Measurements from ENCODE around the gene TCEA2.

Gene TCEA2

GRCh38 chr20:64029293-64030117, 33.5 kb upstream of the TCEA2 start:
- H3K27me3 ChIP-seq = no peaks in the 10 kb centered on the region
- peaks cover 100% of the 10 kb centered on the region for H3K36me3 ChIP-seq

GRCh38 chr20:64030371-64031134, 32.4 kb upstream of the TCEA2 start:
- Histone ChIP-seq H3K4me1 (ENCODE audit: control insufficient read depth in 1 of 2, insufficient read depth in 1 of 2, low read depth in 1 of 2, low read length in 1 of 2) (no peaks in the 10 kb centered on the region), H3K9me3 (no peaks in the 10 kb centered on the region), H3K27me3 (no peaks in the 10 kb centered on the region), H3K4me3 (ENCODE audit: low read depth in 1 of 2, low read length in 1 of 2) (no peak overlapping the region), H3K36me3 (peaks cover 100% of the 10 kb centered on the region), H3K27ac (no peak overlapping the region)
- no peak for TF ChIP-seq CTCF (IDR thresholded peaks at IDR 0.05)

More at GRCh38 chr20:64029293-64030117, 33.5 kb upstream of the TCEA2 start:
- Histone ChIP-seq H3K4me1 (ENCODE audit: control insufficient read depth in 1 of 2, insufficient read depth in 1 of 2, low read depth in 1 of 2, low read length in 1 of 2) (no peaks in the 10 kb centered on the region), H3K4me3 (ENCODE audit: low read depth in 1 of 2, low read length in 1 of 2) (no peak overlapping the region), H3K27ac (no peak overlapping the region), H3K9me3 (no peaks in the 10 kb centered on the region)
- TF ChIP-seq CTCF (IDR thresholded peaks at IDR 0.05) = no peak

GRCh38 chr20:64031822-64032314, 31.1 kb upstream of the TCEA2 start:
- Histone ChIP-seq H3K27me3 (peaks cover 13% of the 10 kb centered on the region), H3K36me3 (peaks cover 89% of the 10 kb centered on the region), H3K27ac (no peak overlapping the region), H3K4me3 (ENCODE audit: low read depth in 1 of 2, low read length in 1 of 2) (no peak overlapping the region), H3K9me3 (no peaks in the 10 kb centered on the region), H3K4me1 (ENCODE audit: control insufficient read depth in 1 of 2, insufficient read depth in 1 of 2, low read depth in 1 of 2, low read length in 1 of 2) (no peaks in the 10 kb centered on the region)
- no peak for TF ChIP-seq CTCF (IDR thresholded peaks at IDR 0.05)

- no peak for TF ChIP-seq CTCF (IDR thresholded peaks at IDR 0.05)
- H3K4me3 ChIP-seq (ENCODE audit: low read depth in 1 of 2, low read length in 1 of 2) = no peak overlapping the region
- peaks cover 24% of the 10 kb centered on the region for H3K27me3 ChIP-seq
- peaks cover 78% of the 10 kb centered on the region for H3K36me3 ChIP-seq
- no peaks in the 10 kb centered on the region for H3K9me3 ChIP-seq
- H3K4me1 ChIP-seq (ENCODE audit: control insufficient read depth in 1 of 2, insufficient read depth in 1 of 2, low read depth in 1 of 2, low read length in 1 of 2) = peaks cover 0 to 7% of the 10 kb centered on the region in 2 experiments
- no peak overlapping the region for H3K27ac ChIP-seq
Observed at GRCh38 chr20:64032706-64033624, 30.0 kb upstream of the TCEA2 start.

- TF ChIP-seq CTCF (IDR thresholded peaks at IDR 0.05) = no peak
- no peak overlapping the region for H3K4me3 ChIP-seq (ENCODE audit: low read depth in 1 of 2, low read length in 1 of 2)
- no peaks in the 10 kb centered on the region for H3K9me3 ChIP-seq
- peaks cover 5 to 16% of the 10 kb centered on the region in 2 experiments for H3K4me1 ChIP-seq (ENCODE audit: control insufficient read depth in 1 of 2, insufficient read depth in 1 of 2, low read depth in 1 of 2, low read length in 1 of 2)
- peaks cover 34% of the 10 kb centered on the region for H3K27me3 ChIP-seq
- peaks cover 67% of the 10 kb centered on the region for H3K36me3 ChIP-seq
- H3K27ac ChIP-seq = no peak overlapping the region
Observed at GRCh38 chr20:64033981-64034493, 29.0 kb upstream of the TCEA2 start.

All from neutrophil (primary cell).